Medulla oblongata (tissue), 1 donor: Measurements from ENCODE around the gene DDX56.
"Not testable (repeated sequence)": the region's sequence is repeated elsewhere in the genome, so short reads cannot be mapped to it uniquely, and the experiment has no call there.

Experiments
- DNase-seq: peaks from one replicate; pipeline ENCODE4 v3.0.0-alpha.2; 2015; ENCODE audit errors: extremely low spot score

Gene DDX56

DNA sequence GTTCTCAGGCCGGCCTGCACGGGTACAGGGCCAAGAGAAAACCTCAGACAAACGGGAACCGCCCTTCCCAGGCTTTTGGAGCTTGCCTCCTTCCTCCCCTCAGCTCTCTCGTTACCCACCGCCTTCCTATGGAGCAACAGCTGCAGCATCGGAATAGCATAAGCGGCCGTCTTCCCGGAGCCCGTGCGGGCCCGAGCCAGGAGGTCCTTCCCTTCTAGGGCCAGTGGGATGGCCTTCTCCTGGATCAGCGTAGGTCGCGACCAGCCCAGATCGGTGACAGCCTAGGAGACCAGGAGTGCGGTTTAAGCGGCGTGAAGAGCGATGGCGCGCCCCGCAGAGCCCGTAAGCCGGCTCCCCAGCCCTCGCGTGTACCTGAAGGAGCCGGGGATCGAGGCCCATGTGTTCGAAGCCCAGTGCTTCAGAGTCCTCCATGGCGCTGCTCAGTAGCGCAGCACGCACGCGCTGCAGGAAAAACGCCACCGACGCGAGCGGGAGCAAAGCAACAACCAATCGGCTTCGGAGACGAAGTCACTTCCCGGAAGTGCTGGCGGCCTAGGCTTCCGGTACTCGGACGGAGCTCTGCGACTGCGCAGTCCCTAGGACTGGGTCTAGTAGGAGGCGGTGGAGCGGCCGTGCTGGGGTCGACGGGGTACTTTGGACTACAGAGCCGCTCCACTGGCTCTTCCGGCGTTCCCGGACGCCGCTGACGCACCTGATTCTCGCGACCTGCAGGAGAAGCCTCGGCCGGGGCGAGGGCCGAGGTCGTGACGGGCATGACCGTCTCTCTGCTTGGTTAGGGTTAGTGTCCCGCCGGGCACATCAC, at the start of gene DDX56:
TSS of gene DDX56 (minus strand) at position 445 of the 823 bp plus-strand sequence. CDS start at position 432, 13 bp downstream.
- peak; percentile 97 for DNase-seq

DNA sequence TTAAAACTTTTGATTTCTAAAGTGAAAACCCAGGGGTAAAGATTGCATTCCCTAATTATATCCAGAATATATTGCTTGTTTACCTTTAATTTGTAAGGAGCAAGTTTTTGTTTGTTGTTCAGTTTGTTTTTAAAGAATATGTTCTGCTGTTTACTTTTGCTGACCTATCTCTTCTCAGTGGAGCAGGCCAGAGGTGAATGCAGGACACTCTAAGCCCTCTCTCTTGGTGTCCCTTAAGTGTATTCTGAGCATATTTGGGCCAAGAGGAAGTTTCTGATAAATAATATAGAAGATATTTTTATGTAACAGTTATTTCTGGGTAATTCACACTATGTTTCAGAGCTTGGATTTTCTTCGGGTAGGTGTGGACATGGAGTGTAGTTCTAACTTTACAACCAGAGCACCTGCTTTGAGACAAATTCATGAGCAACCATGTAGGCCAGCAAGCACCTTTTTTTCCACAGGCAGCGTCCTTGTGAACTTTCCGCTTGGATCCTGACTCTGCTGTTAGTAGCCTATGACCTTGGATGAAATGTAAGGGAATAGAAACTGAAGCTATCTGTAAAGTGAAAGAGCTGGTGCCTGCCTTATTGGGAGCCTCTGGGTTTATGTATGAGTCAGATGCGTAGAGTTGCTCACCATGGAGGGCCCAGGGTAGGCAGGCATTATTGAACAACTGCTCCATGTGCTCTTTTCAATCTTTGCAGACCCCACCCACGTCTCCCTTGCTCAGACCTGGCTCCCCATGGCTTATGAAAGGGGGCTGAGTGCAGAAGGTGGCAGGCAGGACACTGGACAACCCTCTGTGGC, 48.8 kb upstream of the DDX56 start:
- DNase-seq, result no peak

DNA sequence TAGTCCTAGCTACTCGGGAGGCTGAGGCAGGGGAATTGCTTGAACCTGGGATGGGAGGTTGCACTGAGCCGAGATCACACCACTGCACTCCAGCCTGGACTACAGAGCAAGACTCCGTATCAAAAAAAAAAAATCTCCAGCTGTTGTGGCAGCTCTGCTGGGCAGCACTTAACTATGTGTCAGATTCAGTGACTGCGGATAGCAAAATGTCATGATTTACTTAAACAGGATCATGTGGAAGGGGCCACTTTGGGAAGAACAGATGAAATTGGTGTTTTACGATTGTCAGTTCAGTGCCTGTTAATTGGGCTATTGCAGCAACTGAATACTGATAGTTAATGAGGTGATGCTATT, 48.0 kb upstream of the DDX56 start:
- DNase-seq, result no peak

- DNase-seq, result no peak
These were observed 47.5 kb upstream of the DDX56 start for GRCh38 chr7:44621034-44621749.

- no peak for DNase-seq
These were observed 45.0 kb upstream of the DDX56 start for GRCh38 chr7:44618753-44619152.

- no peak for DNase-seq
These were observed 44.3 kb upstream of the DDX56 start for GRCh38 chr7:44618045-44618444.

- no peak for DNase-seq
These were observed 43.6 kb upstream of the DDX56 start for GRCh38 chr7:44617225-44617890.

- DNase-seq, result no peak
These were observed 42.8 kb upstream of the DDX56 start for GRCh38 chr7:44616545-44616944.

GRCh38 chr7:44615793-44616192, 42.1 kb upstream of the DDX56 start:
- DNase-seq, result no peak

- DNase-seq, result no peak
These were observed 41.5 kb upstream of the DDX56 start for GRCh38 chr7:44615149-44615611.

GRCh38 chr7:44609829-44610228, 36.1 kb upstream of the DDX56 start:
- DNase-seq, result no peak

DNA sequence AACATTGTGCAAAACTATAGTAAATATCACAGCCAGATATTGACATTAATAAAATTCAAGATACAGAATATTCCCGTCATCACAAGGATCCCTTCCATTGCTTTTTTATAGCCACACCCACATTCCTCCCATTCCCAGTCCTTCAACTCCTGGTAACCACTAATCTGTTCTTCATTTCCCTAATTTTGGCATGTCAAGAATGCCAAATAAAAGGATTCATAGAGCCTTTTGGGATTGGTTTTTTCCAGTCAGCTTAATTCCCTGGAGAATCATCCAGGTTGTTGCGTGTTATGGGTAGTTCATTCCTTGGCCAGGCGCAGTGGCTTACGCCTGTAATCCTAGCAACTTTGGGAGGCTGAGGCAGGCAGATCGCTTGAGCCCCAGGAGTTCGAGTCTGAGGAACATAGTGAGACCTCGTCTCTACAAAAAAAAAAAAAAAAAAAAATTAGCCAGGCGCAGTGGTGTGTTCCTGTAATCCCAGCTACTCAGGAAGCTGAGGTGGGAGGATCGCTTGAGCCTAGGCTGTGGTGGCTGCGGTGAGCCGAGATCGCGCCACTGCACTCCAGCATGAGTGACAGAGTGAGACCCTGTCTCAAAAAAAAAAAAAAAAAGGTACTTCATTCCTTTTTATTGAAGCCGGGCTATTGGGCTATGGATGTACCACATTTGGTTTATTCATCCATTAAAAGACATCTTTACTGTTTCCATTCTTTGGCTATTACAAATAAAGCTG, 35.4 kb upstream of the DDX56 start:
- DNase-seq, result no peak

DNA sequence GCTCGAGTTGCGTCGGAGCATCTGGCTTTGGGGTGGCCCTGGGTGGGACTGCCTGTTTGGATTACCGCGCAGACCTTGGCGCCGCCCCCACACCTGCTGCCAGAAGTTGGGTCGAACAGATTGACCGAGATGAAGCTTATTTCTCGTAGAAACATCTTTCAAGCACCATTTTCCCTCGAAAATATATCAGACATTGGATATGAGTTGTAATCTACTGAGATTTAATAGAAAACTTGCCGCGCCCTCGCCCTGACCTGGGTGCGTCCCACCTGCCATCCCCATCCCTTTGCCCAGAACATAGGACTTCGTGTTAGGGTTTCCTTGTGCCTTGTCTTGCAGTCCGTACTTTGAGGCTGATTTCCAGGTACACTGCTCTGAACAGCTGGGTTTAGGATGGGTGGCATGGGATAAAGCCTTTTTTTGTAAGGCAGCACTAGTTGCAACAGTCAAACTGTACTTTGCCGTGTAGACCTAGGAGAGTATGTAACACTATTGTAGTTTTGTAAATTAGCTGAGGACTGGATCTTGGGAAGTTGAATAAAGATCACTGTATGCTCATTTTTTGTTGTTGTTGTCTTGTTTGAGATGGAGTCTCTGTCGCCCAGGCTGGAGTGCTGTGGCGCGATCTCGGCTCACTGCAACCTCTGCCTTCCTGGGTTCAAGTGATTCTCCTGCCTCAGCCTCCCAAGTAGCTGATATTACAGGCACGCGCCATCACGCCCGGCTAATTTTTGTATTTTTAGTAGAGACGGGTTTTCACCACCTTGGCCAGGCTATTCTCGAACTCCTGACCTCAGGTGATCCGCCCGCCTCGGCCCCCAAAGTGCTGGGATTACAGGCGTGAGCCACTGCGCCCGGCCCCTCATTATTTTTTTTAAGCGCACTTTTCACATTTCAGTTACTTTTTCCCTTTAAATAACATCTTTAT, 33.7 kb upstream of the DDX56 start:
- DNase-seq, result peak; percentile 22

- DNase-seq, result peak; percentile 99
These were observed 32.8 kb upstream of the DDX56 start, which contains the start of gene OGDH for GRCh38 chr7:44606341-44607140. Gene OGDH, plus strand, starts transcription at chr7:44606627. Its CDS starts 17,717 bp downstream, at chr7:44624344.

DNA sequence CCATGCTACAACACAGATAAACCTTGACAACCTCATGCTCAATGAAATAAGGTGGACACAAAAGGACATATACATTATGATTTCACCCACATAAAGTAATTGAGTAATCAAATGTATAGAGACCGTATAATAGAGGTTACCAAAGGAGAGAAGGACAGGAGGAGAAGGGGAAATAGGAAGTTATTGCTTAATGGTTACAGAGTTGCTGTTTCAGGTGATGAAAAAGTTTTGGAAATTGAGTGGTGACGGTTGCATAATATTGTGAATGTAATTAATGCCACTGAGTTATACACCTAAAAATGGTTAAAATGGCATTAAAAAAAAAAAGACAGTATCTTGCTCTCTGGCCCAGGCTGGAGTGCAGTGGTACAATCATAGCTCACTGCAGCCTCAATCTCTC, 31.2 kb upstream of the DDX56 start:
- no peak for DNase-seq

DNA sequence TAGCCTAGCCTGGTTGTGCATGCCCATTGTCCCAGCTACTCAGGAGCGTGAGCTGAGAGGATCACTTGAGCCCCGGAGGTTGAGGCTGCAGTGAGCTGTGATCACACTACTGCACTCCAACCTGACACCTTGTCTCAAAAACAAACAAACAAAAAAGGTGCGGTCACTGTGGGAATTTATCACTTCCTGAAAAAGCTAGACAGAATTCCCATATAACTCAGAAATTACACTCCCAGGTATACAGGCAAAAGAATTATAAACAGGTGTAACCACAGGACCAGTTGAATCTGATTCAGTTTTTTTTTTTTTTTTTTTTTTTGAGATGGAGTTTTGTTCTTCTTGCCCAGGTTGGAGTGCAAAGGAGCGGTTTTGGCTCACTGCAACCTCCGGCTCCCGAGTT, 29.5 kb upstream of the DDX56 start:
- DNase-seq, result no peak

- DNase-seq, result no peak
These were observed 28.8 kb upstream of the DDX56 start for GRCh38 chr7:44602576-44602910.

GRCh38 chr7:44599222-44599621, 25.5 kb upstream of the DDX56 start:
- no peak for DNase-seq

GRCh38 chr7:44597181-44597580, 23.5 kb upstream of the DDX56 start:
- not testable (repeated sequence) for DNase-seq
